DMS114 treated with DMSO at 0.1 percent for 48 hours (cell line): ENCODE measurements around the gene DYNAP.

Experiments used
- DNase-seq: peaks from one replicate; lab custom pipeline; 2025; ENCODE audit not compliant: unreplicated experiment; lab: John Stamatoyannopoulos, UW

Gene DYNAP

DNA sequence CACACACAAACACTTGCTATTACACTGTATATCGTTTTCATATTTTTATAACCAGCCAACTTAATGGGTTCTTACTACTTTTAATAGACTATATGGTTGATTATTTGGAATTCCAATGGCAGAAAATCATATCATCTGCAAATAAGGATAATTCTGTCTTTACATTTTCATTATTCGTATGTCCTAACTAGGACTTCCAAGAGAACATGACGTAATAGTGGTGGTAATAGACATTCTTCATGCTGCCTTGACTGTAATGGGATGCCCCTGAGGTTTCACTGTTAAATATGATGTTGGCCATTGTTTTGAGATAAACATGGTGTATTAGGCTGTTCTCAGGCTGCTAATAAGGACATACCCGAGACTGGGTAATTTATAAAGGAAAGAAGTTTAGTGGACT, 45.2 kb downstream of the DYNAP start:
- no peak for DNase-seq

DNA sequence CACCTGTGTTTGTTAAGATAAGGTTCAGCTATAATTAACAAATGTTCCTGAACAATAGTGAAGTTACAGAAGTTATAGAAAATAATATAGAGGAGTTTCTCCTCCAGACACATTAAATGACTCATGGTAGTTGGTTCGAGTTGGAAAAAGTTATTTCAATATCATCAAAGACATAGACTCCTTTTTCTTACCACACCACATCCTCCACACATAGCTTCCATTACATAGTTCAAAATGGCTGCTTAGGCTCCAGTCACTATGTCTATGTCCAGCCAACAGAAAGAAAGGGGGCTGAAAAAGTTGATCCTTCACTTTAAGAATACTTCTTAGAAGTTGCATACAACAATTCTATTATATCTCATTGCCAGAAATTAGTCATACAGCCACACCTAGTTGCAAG, 50.7 kb downstream of the DYNAP start:
- no peak for DNase-seq

DNA sequence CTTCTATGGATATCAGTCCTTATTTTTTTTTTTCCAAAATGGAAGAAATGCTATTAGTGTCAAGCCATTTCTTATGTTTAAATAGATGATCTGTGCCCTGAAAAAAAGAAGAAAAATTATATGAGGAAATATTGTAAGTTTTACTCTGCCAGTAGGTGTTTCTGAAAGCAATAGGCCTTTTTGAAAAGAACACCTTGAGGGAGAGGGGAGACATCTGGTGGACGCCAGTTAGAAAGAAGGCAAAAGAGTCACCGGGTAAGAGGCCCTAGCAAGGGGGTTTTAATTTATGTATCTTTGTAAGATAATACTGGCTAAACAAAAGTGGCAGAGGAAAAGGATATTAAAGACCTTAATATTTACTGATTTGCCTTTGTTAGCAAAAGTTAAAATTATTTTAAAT, 56.1 kb downstream of the DYNAP start:
- peak; percentile 10 for DNase-seq
